Activated T-cell treated with anti-CD3 and anti-CD28 coated beads, Interleukin-2, amount 50 U/mL, for 72 hours (primary cell): ENCODE measurements around the gene PHF24. TPM values are rescaled to one million over a fixed set of nuclear protein-coding genes. Genes with fewer than 3 reads are reported as not detected.

Experiments
- ATAC-seq, 2 donors: fragments of 150-1000 bp; cut with Tn5 transposase; replicated peaks in 1 of 2; 2 replicates each; pipeline ENCODE4 v1.10.0; 2021; ENCODE audit warnings: moderate library complexity in 2 of 2, mild to moderate bottlenecking in 1 of 2
- DNase-seq, 2 donors: peaks; one replicate each; pipeline ENCODE4 v3.0.0; 2021 to 2022; ENCODE audit warnings: mixed read lengths in 1 of 2
- H3K27ac Mint-ChIP-seq: one replicate; pipeline ENCODE4 v1.8.0; 2022; ENCODE audit warnings: mild to moderate bottlenecking, moderate library complexity, mixed read lengths
- H3K27me3 Mint-ChIP-seq: one replicate; pipeline ENCODE4 v1.8.0; 2022; ENCODE audit warnings: low read depth, mixed read lengths
- H3K36me3 Mint-ChIP-seq, 2 donors: one replicate each; pipeline ENCODE4 v1.8.0; 2022; ENCODE audit warnings: mixed read lengths in 2 of 2, mild to moderate bottlenecking in 1 of 2; ENCODE audit not compliant: insufficient read depth in 2 of 2
- H3K4me1 Mint-ChIP-seq: one replicate; pipeline ENCODE4 v1.8.0; 2022; ENCODE audit warnings: low read depth, mixed read lengths
- H3K4me3 Mint-ChIP-seq, 2 donors: one replicate each; pipeline ENCODE4 v1.8.0; 2022; ENCODE audit warnings: mild to moderate bottlenecking in 2 of 2, mixed read lengths in 2 of 2, moderate library complexity in 2 of 2
- H3K9me3 Mint-ChIP-seq, 2 donors: one replicate each; pipeline ENCODE4 v1.8.0; 2022; ENCODE audit warnings: mixed read lengths in 2 of 2
- total RNA-seq, 2 donors: library from RNA; stranded (reverse); gene quantifications; one replicate each; pipeline ENCODE4 v1.2.3, GENCODE V29; 2022

Gene PHF24
- total RNA-seq, 2 donors from 2014 or later, result 1.00 to 1.1 TPM

GRCh38 chr9:34962546-34962945, 4.5 kb downstream of the PHF24 start:
- peaks cover 63% of the 10 kb centered on the region for H3K27me3 Mint-ChIP-seq
- peaks cover 32% of the 10 kb centered on the region for H3K4me1 Mint-ChIP-seq
- no peak overlapping the region for H3K27ac Mint-ChIP-seq
- no peaks in the 10 kb centered on the region for H3K9me3 Mint-ChIP-seq
- DNase-seq (no peak), ATAC-seq (no peak)
- no peaks in the 10 kb centered on the region for H3K36me3 Mint-ChIP-seq
- H3K4me3 Mint-ChIP-seq, result peak overlapping the region; percentile 4 to 33

- Mint-ChIP-seq H3K36me3 (no peaks in the 10 kb centered on the region), H3K9me3 (no peaks in the 10 kb centered on the region), H3K27ac (no peak overlapping the region), H3K4me1 (peaks cover 32% of the 10 kb centered on the region), H3K27me3 (peaks cover 73% of the 10 kb centered on the region), H3K4me3 (no peak overlapping the region)
- no peak for ATAC-seq
- no peak for DNase-seq
These were observed 5.5 kb downstream of the PHF24 start for GRCh38 chr9:34963552-34963951.

GRCh38 chr9:34964458-34964857, 6.4 kb downstream of the PHF24 start:
- no peak overlapping the region for H3K27ac Mint-ChIP-seq
- H3K36me3 Mint-ChIP-seq, result no peaks in the 10 kb centered on the region
- no peak for ATAC-seq
- H3K27me3 Mint-ChIP-seq, result peaks cover 65% of the 10 kb centered on the region
- peaks cover 32% of the 10 kb centered on the region for H3K4me1 Mint-ChIP-seq
- H3K4me3 Mint-ChIP-seq, result no peak overlapping the region
- no peak for DNase-seq
- H3K9me3 Mint-ChIP-seq, result no peaks in the 10 kb centered on the region

- no peak for ATAC-seq
- Mint-ChIP-seq H3K27ac (no peak overlapping the region), H3K27me3 (peaks cover 21% of the 10 kb centered on the region), H3K4me3 (no peak overlapping the region), H3K4me1 (no peaks in the 10 kb centered on the region), H3K9me3 (no peaks in the 10 kb centered on the region), H3K36me3 (no peaks in the 10 kb centered on the region)
- DNase-seq, result no peak
These were observed 13.2 kb downstream of the PHF24 start for GRCh38 chr9:34971146-34971811.

- DNase-seq (no peak), ATAC-seq (no peak)
- Mint-ChIP-seq H3K4me1 (no peaks in the 10 kb centered on the region), H3K27ac (no peak overlapping the region), H3K9me3 (no peaks in the 10 kb centered on the region), H3K4me3 (no peak overlapping the region), H3K27me3 (no peaks in the 10 kb centered on the region), H3K36me3 (no peaks in the 10 kb centered on the region)
These were observed 16.6 kb downstream of the PHF24 start for GRCh38 chr9:34974664-34975063.

GRCh38 chr9:34976441-34976840, 18.4 kb downstream of the PHF24 start:
- H3K4me1 Mint-ChIP-seq, result no peaks in the 10 kb centered on the region
- DNase-seq (no peak), ATAC-seq (no peak)
- H3K9me3 Mint-ChIP-seq, result no peaks in the 10 kb centered on the region
- H3K4me3 Mint-ChIP-seq, result no peak overlapping the region
- H3K27me3 Mint-ChIP-seq, result no peaks in the 10 kb centered on the region
- H3K36me3 Mint-ChIP-seq, result no peaks in the 10 kb centered on the region
- H3K27ac Mint-ChIP-seq, result no peak overlapping the region

- H3K4me1 Mint-ChIP-seq, result no peaks in the 10 kb centered on the region
- DNase-seq (no peak), ATAC-seq (no peak)
- H3K36me3 Mint-ChIP-seq, result no peaks in the 10 kb centered on the region
- no peak overlapping the region for H3K4me3 Mint-ChIP-seq
- H3K9me3 Mint-ChIP-seq, result no peaks in the 10 kb centered on the region
- H3K27me3 Mint-ChIP-seq, result no peaks in the 10 kb centered on the region
- no peak overlapping the region for H3K27ac Mint-ChIP-seq
These were observed 18.9 kb downstream of the PHF24 start for GRCh38 chr9:34976992-34977391.

GRCh38 chr9:34980181-34980761, 22.2 kb downstream of the PHF24 start:
- Mint-ChIP-seq H3K9me3 (no peaks in the 10 kb centered on the region), H3K4me3 (no peak overlapping the region), H3K36me3 (no peaks in the 10 kb centered on the region), H3K4me1 (peaks cover 30% of the 10 kb centered on the region), H3K27me3 (no peaks in the 10 kb centered on the region), H3K27ac (no peak overlapping the region)
- no peak for DNase-seq
- no peak for ATAC-seq

GRCh38 chr9:34982361-34982760, 24.3 kb downstream of the PHF24 start:
- Mint-ChIP-seq H3K9me3 (no peaks in the 10 kb centered on the region), H3K27me3 (no peaks in the 10 kb centered on the region), H3K4me1 (peaks cover 50% of the 10 kb centered on the region), H3K4me3 (no peak overlapping the region), H3K36me3 (no peaks in the 10 kb centered on the region), H3K27ac (no peak overlapping the region)
- DNase-seq (no peak), ATAC-seq (no peak)

GRCh38 chr9:34983209-34983608, 25.1 kb downstream of the PHF24 start:
- Mint-ChIP-seq H3K4me1 (peaks cover 59% of the 10 kb centered on the region), H3K4me3 (no peak overlapping the region), H3K27ac (no peak overlapping the region), H3K36me3 (no peaks in the 10 kb centered on the region), H3K9me3 (no peaks in the 10 kb centered on the region), H3K27me3 (no peaks in the 10 kb centered on the region)
- DNase-seq (no peak), ATAC-seq (no peak)

GRCh38 chr9:34984049-34984448, 26.0 kb downstream of the PHF24 start:
- no peak for ATAC-seq
- no peak overlapping the region for H3K27ac Mint-ChIP-seq
- H3K36me3 Mint-ChIP-seq, result no peaks in the 10 kb centered on the region
- H3K27me3 Mint-ChIP-seq, result no peaks in the 10 kb centered on the region
- H3K4me1 Mint-ChIP-seq, result peaks cover 67% of the 10 kb centered on the region
- H3K9me3 Mint-ChIP-seq, result no peaks in the 10 kb centered on the region
- H3K4me3 Mint-ChIP-seq, result no peak overlapping the region
- DNase-seq, result peak in 1 of 2 donors; percentile 31

- peak; percentile 68 to 76 for DNase-seq
- peaks cover 0 to 1% of the 10 kb centered on the region in 2 donors for H3K36me3 Mint-ChIP-seq
- H3K4me1 Mint-ChIP-seq, result peaks cover 76% of the 10 kb centered on the region
- H3K4me3 Mint-ChIP-seq, result no peak overlapping the region
- H3K9me3 Mint-ChIP-seq, result no peaks in the 10 kb centered on the region
- no peak overlapping the region for H3K27ac Mint-ChIP-seq
- no peaks in the 10 kb centered on the region for H3K27me3 Mint-ChIP-seq
- no peak for ATAC-seq
These were observed 27.3 kb downstream of the PHF24 start for GRCh38 chr9:34985311-34985899.

GRCh38 chr9:34986540-34987047, 28.5 kb downstream of the PHF24 start:
- Mint-ChIP-seq H3K27me3 (no peaks in the 10 kb centered on the region), H3K4me3 (peak overlapping the region; percentile 39 to 81), H3K9me3 (no peaks in the 10 kb centered on the region), H3K36me3 (peaks cover 0 to 1% of the 10 kb centered on the region in 2 donors), H3K27ac (no peak overlapping the region), H3K4me1 (peaks cover 87% of the 10 kb centered on the region)
- ATAC-seq (peak in 1 of 2 donors; percentile 8), DNase-seq (peak; percentile 42 to 59)
